ENCODE measurements around the gene MYMX. TPM values are rescaled to one million over a fixed set of nuclear protein-coding genes. Genes with fewer than 3 reads are reported as not detected.

MYMX gene
- total and polyA plus RNA-seq, 2 of the 13 experiments (the other 11 are each of a cell fraction or from before 2014, with no cell fraction given), result not detected

DNA sequence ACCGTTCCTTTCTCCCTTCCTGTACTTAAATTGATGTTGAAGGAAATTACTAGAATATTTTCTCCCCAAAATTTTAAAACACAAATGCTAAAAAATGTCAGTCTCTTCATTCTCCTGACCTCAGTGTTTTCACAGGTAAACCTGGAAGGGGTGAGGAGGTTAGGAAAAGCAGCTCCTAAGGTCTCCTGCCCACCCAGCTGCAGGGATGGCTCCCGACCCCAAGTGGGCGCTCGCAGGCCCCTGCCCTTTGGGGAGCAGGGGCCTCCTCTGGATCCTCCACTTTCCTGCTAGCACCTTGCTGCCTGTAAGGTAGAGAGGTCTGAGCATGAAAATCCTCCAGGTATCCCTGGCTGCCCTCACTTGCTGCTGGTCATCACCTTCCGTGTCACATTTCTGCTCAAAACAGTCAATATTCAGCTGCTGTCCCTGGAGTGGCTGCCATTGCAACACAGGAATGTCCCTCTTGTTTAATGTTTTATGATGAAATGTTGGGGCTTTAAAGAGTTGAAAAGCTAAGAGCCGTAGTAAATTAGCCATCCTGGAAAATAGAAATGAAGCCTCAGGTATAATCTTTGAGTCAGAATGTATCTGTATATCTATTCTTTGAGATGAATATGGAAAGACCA lies 19.3 kb downstream of the MYMX start (continued):
- TF ChIP-seq SMC3 (IDR thresholded peaks at IDR 0.05; ENCODE audit: low read length) (peak; percentile 25; the same call in 1 of the 2 replicates), KDM2A (CRISPR knock-in tag; IDR thresholded peaks at IDR 0.05; ENCODE audit: borderline replicate concordance, low read depth) (no peak), ZNF674 (CRISPR knock-in tag; IDR thresholded peaks at IDR 0.05; ENCODE audit: low read depth) (no peak), ZBTB3 (CRISPR knock-in tag; IDR thresholded peaks at IDR 0.05; ENCODE audit: borderline replicate concordance, low read depth) (no peak), SIN3B (IDR thresholded peaks at IDR 0.05; ENCODE audit: low read length) (no peak), ZNF484 (CRISPR knock-in tag; IDR thresholded peaks at IDR 0.05; ENCODE audit: borderline replicate concordance, low read depth) (no peak), ZSCAN25 (CRISPR knock-in tag; IDR thresholded peaks at IDR 0.05) (no peak), ZFP36 (IDR thresholded peaks at IDR 0.05; ENCODE audit: borderline replicate concordance, low read depth, low read length, partially characterized antibody) (no peak), MZF1 (CRISPR knock-in tag; IDR thresholded peaks at IDR 0.05; ENCODE audit: borderline replicate concordance) (no peak), TEAD3 (CRISPR knock-in tag; optimal IDR thresholded peaks at IDR 0.05; ENCODE audit: borderline replicate concordance) (peak; percentile 32), CEBPB (IDR thresholded peaks at IDR 0.05; ENCODE audit: borderline replicate concordance, low read depth, low read length) (peak; percentile 90), ZNF773 (CRISPR knock-in tag; IDR thresholded peaks at IDR 0.05; ENCODE audit: borderline replicate concordance) (no peak), ZNF777 (CRISPR knock-in tag; IDR thresholded peaks at IDR 0.05) (no peak), GLI4 (CRISPR knock-in tag; IDR thresholded peaks at IDR 0.05; ENCODE audit: borderline replicate concordance) (no peak), ONECUT2 (CRISPR knock-in tag; IDR thresholded peaks at IDR 0.05) (0 out of 2 replicates have a peak, but pooled peaks have one; percentile 48), CEBPG (CRISPR knock-in tag; IDR thresholded peaks at IDR 0.05) (peak; percentile 64), TBX2 (CRISPR knock-in tag; IDR thresholded peaks at IDR 0.05; ENCODE audit: borderline replicate concordance) (no peak), NKX3-1 (CRISPR knock-in tag; IDR thresholded peaks at IDR 0.05) (no peak)
- TF ChIP-seq, protein P1, sequence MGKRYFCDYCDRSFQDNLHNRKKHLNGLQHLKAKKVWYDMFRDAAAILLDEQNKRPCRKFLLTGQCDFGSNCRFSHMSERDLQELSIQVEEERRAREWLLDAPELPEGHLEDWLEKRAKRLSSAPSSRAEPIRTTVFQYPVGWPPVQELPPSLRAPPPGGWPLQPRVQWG (CRISPR knock-in tag; IDR thresholded peaks at IDR 0.05; ENCODE audit: borderline replicate concordance, low read depth), result no peak
- TF ChIP-seq, protein P2, sequence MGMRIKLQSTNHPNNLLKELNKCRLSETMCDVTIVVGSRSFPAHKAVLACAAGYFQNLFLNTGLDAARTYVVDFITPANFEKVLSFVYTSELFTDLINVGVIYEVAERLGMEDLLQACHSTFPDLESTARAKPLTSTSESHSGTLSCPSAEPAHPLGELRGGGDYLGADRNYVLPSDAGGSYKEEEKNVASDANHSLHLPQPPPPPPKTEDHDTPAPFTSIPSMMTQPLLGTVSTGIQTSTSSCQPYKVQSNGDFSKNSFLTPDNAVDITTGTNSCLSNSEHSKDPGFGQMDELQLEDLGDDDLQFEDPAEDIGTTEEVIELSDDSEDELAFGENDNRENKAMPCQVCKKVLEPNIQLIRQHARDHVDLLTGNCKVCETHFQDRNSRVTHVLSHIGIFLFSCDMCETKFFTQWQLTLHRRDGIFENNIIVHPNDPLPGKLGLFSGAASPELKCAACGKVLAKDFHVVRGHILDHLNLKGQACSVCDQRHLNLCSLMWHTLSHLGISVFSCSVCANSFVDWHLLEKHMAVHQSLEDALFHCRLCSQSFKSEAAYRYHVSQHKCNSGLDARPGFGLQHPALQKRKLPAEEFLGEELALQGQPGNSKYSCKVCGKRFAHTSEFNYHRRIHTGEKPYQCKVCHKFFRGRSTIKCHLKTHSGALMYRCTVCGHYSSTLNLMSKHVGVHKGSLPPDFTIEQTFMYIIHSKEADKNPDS (CRISPR knock-in tag; IDR thresholded peaks at IDR 0.05), result no peak
- TF ChIP-seq, protein P3, sequence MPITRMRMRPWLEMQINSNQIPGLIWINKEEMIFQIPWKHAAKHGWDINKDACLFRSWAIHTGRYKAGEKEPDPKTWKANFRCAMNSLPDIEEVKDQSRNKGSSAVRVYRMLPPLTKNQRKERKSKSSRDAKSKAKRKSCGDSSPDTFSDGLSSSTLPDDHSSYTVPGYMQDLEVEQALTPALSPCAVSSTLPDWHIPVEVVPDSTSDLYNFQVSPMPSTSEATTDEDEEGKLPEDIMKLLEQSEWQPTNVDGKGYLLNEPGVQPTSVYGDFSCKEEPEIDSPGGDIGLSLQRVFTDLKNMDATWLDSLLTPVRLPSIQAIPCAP (CRISPR knock-in tag; IDR thresholded peaks at IDR 0.05; ENCODE audit: low read depth), result no peak
- TF ChIP-seq, protein P4, sequence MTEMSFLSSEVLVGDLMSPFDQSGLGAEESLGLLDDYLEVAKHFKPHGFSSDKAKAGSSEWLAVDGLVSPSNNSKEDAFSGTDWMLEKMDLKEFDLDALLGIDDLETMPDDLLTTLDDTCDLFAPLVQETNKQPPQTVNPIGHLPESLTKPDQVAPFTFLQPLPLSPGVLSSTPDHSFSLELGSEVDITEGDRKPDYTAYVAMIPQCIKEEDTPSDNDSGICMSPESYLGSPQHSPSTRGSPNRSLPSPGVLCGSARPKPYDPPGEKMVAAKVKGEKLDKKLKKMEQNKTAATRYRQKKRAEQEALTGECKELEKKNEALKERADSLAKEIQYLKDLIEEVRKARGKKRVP (CRISPR knock-in tag; IDR thresholded peaks at IDR 0.05), result peak in 1 of 2 experiments; percentile 74; a peak in 2 of 4 replicates
- TF ChIP-seq, protein P5, sequence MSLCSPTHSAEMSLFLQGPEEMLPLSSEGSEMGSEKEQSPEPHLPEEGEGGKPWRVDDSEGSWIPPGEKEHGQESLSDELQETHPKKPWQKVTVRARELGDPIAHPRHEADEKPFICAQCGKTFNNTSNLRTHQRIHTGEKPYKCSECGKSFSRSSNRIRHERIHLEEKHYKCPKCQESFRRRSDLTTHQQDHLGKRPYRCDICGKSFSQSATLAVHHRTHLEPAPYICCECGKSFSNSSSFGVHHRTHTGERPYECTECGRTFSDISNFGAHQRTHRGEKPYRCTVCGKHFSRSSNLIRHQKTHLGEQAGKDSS (CRISPR knock-in tag; IDR thresholded peaks at IDR 0.05; ENCODE audit: borderline replicate concordance, low read depth), result no peak
- TF ChIP-seq, protein P6, sequence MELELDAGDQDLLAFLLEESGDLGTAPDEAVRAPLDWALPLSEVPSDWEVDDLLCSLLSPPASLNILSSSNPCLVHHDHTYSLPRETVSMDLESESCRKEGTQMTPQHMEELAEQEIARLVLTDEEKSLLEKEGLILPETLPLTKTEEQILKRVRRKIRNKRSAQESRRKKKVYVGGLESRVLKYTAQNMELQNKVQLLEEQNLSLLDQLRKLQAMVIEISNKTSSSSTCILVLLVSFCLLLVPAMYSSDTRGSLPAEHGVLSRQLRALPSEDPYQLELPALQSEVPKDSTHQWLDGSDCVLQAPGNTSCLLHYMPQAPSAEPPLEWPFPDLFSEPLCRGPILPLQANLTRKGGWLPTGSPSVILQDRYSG (CRISPR knock-in tag; IDR thresholded peaks at IDR 0.05), result no peak
